Esophagus squamous epithelium (tissue), 5 donors: Measurements from ENCODE around the gene BEND7. TPM values are rescaled to one million over a fixed set of nuclear protein-coding genes. Genes with fewer than 3 reads are reported as not detected.
A peak's percentile ranks its signal among the peaks of the same experiment; 100 is the strongest.

Experiments used
- DNase-seq: peaks from one replicate; lab custom pipeline; 2025; lab: John Stamatoyannopoulos, UW
- H3K27ac ChIP-seq, 4 donors: fragments of 200-600 bp; sonication (generic); one replicate each; pipeline ENCODE4 v1.5.1; 2016 to 2019; ENCODE audit warnings: mild to moderate bottlenecking in 1 of 4
- H3K27me3 ChIP-seq, 4 donors: fragments of 200-600 bp; sonication (generic); 1 replicate in 3 of 4; 2 replicates in 1 of 4; pipeline versions ENCODE4 v1.5.1 to v1.6.0; 2017 to 2021; ENCODE audit warnings: antibody characterized with exemption in 1 of 4
- H3K36me3 ChIP-seq, 3 donors: fragments of 200-600 bp; sonication (generic); one replicate each; pipeline ENCODE4 v1.5.1; 2016 to 2019
- H3K4me1 ChIP-seq, 3 donors: fragments of 200-600 bp; sonication (generic); one replicate each; pipeline ENCODE4 v1.5.1; 2017 to 2019
- H3K4me3 ChIP-seq, 4 donors: fragments of 200-600 bp; sonication (generic); 1 replicate in 3 of 4; 2 replicates in 1 of 4; pipeline ENCODE4 v1.5.1; 2016 to 2019; ENCODE audit warnings: mild to moderate bottlenecking in 2 of 4, moderate library complexity in 1 of 4
- H3K9me3 ChIP-seq, 3 donors: fragments of 200-600 bp; sonication (generic); one replicate each; pipeline ENCODE4 v1.5.1; 2016 to 2019
- CTCF ChIP-seq, 6 experiments: fragments of 450-650 bp in 4 of 6; fragments of 200-600 bp in 2 of 6; sonication (generic) in 2 of 6; IDR thresholded peaks; one replicate each; pipeline ENCODE4 v1.5.1; 2016 to 2019; ENCODE audit warnings: antibody characterized with exemption in 6 of 6, mild to moderate bottlenecking in 4 of 6, moderate library complexity in 4 of 6
- POLR2A ChIP-seq, 4 donors: fragments of 450-650 bp; IDR thresholded peaks; one replicate each; pipeline ENCODE4 v1.6.1; 2017; ENCODE audit warnings: antibody characterized with exemption in 4 of 4, mild to moderate bottlenecking in 4 of 4, moderate library complexity in 3 of 4
- WGBS, 2 donors: methylation state at CpG; one replicate each; pipeline ENCODE4 v1.1.5; 2018; 5-methylcytosine and 5-hydroxymethylcytosine counted together
- intact Hi-C: fragments of 100-400 bp; cut with DNase I; formaldehyde crosslinking; loops from one replicate; pipeline ENCODE4 v1.15.0; 2022
- total RNA-seq, 4 donors: library from RNA; depleted of rRNA; stranded (reverse); fragments of >200 nt; gene quantifications; one replicate each; pipeline ENCODE4 v1.1.0, GENCODE V29; 2016
- donor health status: DM: yes; HTN: yes; CAD: no.

The BEND7 gene
- total RNA-seq, 4 donors from 2014 or later = 0.70 to 6.7 (median 2.8) TPM

DNA sequence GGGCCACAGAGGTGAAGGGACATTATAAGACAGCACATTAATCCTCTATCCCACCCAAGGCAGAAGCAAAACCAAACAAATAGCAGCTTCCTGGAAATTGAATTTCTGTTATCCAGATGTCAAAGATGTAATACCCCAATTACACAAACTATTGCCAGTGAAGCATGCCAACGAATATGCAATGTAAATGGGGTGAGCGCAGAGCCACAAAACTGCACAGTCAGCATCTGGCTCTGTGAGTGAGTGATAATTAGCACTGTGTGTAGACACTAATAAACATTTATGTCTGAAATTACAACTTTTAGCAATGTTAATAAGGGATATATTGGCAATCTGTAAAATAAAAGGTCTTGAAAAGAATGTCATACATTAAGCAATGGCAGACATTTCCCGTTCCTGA is 3.2 kb downstream of the BEND7 start:
- no peak overlapping the region for H3K4me3 ChIP-seq
- no peaks in the 10 kb centered on the region for H3K36me3 ChIP-seq
- H3K4me1 ChIP-seq = peaks cover 4 to 27% (median 7%) of the 10 kb centered on the region in 3 donors
- H3K27me3 ChIP-seq = peaks cover 0 to 25% (median 0%) of the 10 kb centered on the region in 4 donors
- TF ChIP-seq CTCF (IDR thresholded peaks at IDR 0.05) (no peak), POLR2A (IDR thresholded peaks at IDR 0.05) (no peak)
- WGBS, 2 donors = 78 to 84% methylated on average over 3 of the region's 3 CpGs
- intact Hi-C loops = no loop called here
- DNase-seq = no peak
- no peak overlapping the region for H3K27ac ChIP-seq
- H3K9me3 ChIP-seq = no peaks in the 10 kb centered on the region

DNA sequence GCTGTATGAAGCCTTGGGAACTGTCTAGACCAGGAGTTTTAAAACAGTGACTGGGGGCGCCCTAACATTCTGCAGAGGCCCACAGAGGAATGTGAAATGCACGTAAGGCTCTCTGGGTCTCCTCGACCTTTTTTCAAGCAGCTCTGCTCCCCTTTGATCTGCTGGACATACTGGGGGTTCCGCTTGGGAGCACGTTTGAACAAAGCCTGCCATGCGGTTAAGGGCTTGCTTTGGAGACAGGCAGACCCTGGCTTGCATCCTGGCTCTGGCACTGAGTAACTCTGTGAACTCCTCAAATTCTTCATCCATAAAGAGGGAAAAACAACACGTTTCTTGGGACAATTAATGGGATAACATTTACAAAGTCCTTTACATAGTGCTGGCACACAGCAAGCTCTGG is 7.8 kb downstream of the BEND7 start:
- no peaks in the 10 kb centered on the region for H3K36me3 ChIP-seq
- H3K9me3 ChIP-seq = no peaks in the 10 kb centered on the region
- H3K4me3 ChIP-seq = no peak overlapping the region
- TF ChIP-seq CTCF (IDR thresholded peaks at IDR 0.05) (no peak), POLR2A (IDR thresholded peaks at IDR 0.05) (no peak)
- intact Hi-C loops = no loop called here
- H3K27ac ChIP-seq = no peak overlapping the region
- no peaks in the 10 kb centered on the region for H3K4me1 ChIP-seq
- no peak for DNase-seq
- 71 to 81% methylated on average over 4 to 7 of the region's 7 CpGs for WGBS, 2 donors
- H3K27me3 ChIP-seq = no peaks in the 10 kb centered on the region

DNA sequence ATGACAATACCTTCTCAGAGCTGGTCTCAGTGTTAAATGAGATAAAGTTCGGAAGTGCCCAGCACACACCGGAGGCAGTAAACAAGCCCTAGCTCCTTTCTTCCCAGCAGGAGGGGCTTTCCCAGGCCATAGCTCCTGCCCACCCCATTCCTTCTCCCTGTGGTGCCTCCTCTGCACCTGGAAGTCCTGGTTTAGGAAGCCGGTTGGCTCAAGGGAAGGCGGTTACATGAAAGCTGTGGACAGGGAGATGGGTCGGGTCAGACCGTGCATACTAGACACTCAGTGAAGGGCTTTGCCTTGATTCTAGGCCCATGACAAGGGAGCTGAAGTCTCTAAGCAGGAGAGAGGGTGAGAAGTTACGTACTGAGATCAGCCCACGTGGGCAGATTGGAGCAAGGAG is 8.6 kb downstream of the BEND7 start:
- intact Hi-C loops = no loop called here
- TF ChIP-seq POLR2A (IDR thresholded peaks at IDR 0.05) (no peak), CTCF (IDR thresholded peaks at IDR 0.05) (no peak)

DNA sequence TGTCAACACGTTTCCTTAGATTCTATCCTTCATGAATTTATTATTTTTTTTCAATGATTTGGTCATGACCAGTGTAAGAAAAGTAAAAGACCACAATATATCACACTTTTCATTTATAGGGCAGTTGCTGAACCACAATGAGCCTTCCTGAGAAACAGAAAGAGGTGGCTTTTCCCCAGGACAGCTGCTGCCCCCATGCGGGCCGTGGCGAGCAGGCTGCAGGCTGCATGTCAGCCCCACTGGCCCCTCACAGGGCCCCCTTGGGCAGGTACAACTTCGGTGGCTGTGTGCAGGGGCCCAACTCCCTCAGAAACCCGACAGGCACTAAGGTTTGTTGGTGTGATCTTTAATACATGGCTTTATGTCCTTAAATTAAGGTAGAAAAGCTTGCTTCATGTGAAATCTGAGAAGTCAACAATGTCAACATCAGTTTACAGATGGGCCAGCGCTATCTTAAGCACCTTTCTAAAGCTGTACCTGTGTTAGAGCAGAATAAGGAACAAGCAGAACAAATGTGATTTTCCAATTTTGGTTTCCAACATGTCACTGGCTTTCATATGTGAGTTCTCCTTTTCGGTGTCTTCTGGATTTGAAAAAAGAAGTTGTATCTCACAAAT is 10.6 kb downstream of the BEND7 start:
- Histone ChIP-seq H3K36me3 (no peaks in the 10 kb centered on the region), H3K9me3 (no peaks in the 10 kb centered on the region), H3K27me3 (no peaks in the 10 kb centered on the region), H3K4me1 (no peaks in the 10 kb centered on the region), H3K4me3 (no peak overlapping the region), H3K27ac (no peak overlapping the region)
- WGBS, 2 donors = 47 to 75% methylated on average over 8 of the region's 8 CpGs
- intact Hi-C loops = no loop called here
- no peak for TF ChIP-seq POLR2A (IDR thresholded peaks at IDR 0.05)
- TF ChIP-seq CTCF (IDR thresholded peaks at IDR 0.05) = peak in 1 of 6 experiments; percentile 7
- no peak for DNase-seq

More for the DNA sequence above, 8.6 kb downstream of the BEND7 start:
- no peaks in the 10 kb centered on the region for H3K4me1 ChIP-seq
- H3K27ac ChIP-seq = no peak overlapping the region
- no peaks in the 10 kb centered on the region for H3K9me3 ChIP-seq
- H3K4me3 ChIP-seq = no peak overlapping the region
- H3K27me3 ChIP-seq = no peaks in the 10 kb centered on the region
- no peak for DNase-seq
- 89 to 93% methylated on average over 6 to 8 of the region's 8 CpGs for WGBS, 2 donors
- H3K36me3 ChIP-seq = no peaks in the 10 kb centered on the region

GRCh38 chr10:13517675-13518074 is 11.1 kb downstream of the BEND7 start:
- H3K4me1 ChIP-seq = no peaks in the 10 kb centered on the region
- no peak for DNase-seq
- no peak overlapping the region for H3K4me3 ChIP-seq
- intact Hi-C loops = no loop called here
- TF ChIP-seq POLR2A (IDR thresholded peaks at IDR 0.05) (no peak), CTCF (IDR thresholded peaks at IDR 0.05) (no peak)
- no peaks in the 10 kb centered on the region for H3K9me3 ChIP-seq
- no peak overlapping the region for H3K27ac ChIP-seq
- H3K27me3 ChIP-seq = no peaks in the 10 kb centered on the region
- WGBS, 2 donors = 91 to 92% methylated on average over 9 to 10 of the region's 10 CpGs
- no peaks in the 10 kb centered on the region for H3K36me3 ChIP-seq
